HepG2 (cell line): ENCODE measurements around the gene BRS3. TPM values are rescaled to one million over a fixed set of nuclear protein-coding genes. Genes with fewer than 3 reads are reported as not detected.
A peak's percentile ranks its signal among the peaks of the same experiment; 100 is the strongest.

Source experiments
- ATAC-seq: fragments of 200-7000 bp; cut with Tn5 transposase; 3 replicates; pipeline ENCODE4 v1.9.1; 2020; ENCODE audit warnings: mild to moderate bottlenecking, moderate library complexity
- BruUV-seq: library from RNA; stranded (reverse); fragments of 400-500 nt; replicated peaks from 2 replicates; lab custom pipeline; 2021; lab: Mats Ljungman, UMichigan
- CTCF ChIA-PET: fragments of 300-600 bp; formaldehyde crosslinking; extraction: SDS; loops from one replicate; lab custom pipeline; 2021; ENCODE audit warnings: low total read pairs, inconsistent platforms, low intra/inter-chr PET ratio; lab: Yijun Ruan, JAX
- POLR2A ChIA-PET: fragments of 350-600 bp; sonication (Branson Sonifier 250); formaldehyde crosslinking; loops from one replicate; lab custom pipeline; 2020; ENCODE audit warnings: antibody characterized with exemption, inconsistent platforms; lab: Yijun Ruan, JAX
- DNase-seq: peaks from one replicate; pipeline ENCODE4 v3.0.0-alpha.2; 2015; ENCODE audit warnings: low spot score
- FAIRE-seq: peaks from 3 replicates; lab custom pipeline; 2011; peaks lifted over from hg19 to GRCh38; lab: Jason Lieb, UNC
- H2AFZ ChIP-seq: one replicate; pipeline ENCODE4 v1.6.1; 2011; ENCODE audit warnings: low read length, inconsistent platforms
- H3K27ac ChIP-seq: fragments of 300-600 bp; 3 replicates; pipeline ENCODE4 v1.8.0; 2011; ENCODE audit warnings: mixed run types, mild to moderate bottlenecking, mixed read lengths, low read length, inconsistent platforms; ENCODE audit not compliant: insufficient read depth; ENCODE audit errors: extremely low read length
- H3K27me3 ChIP-seq, 2 experiments: fragments of 200-600 bp in 1 of 2; 2 replicates in 1 of 2; 3 replicates in 1 of 2; pipeline versions ENCODE4 v1.6.0 to v1.8.0; 2011; ENCODE audit warnings: low read length in 2 of 2, mild to moderate bottlenecking in 2 of 2, moderate library complexity in 2 of 2, inconsistent platforms in 1 of 2; ENCODE audit not compliant: insufficient read depth in 2 of 2, control insufficient read depth in 1 of 2
- H3K36me3 ChIP-seq, 2 experiments: fragments of 200-600 bp in 1 of 2; replicated peaks in 1 of 2; 2 replicates in 1 of 2; 3 replicates in 1 of 2; pipeline versions ENCODE4 v1.5.1 to v1.8.0; 2011; ENCODE audit warnings: low read length in 2 of 2, inconsistent platforms in 1 of 2; ENCODE audit not compliant: insufficient read depth in 2 of 2, control insufficient read depth in 1 of 2
- H3K4me1 ChIP-seq: 2 replicates; pipeline ENCODE4 v1.5.1; 2012; ENCODE audit warnings: low read length, inconsistent platforms; ENCODE audit not compliant: insufficient read depth
- H3K4me2 ChIP-seq: 2 replicates; pipeline ENCODE4 v1.6.0; 2011; ENCODE audit warnings: low read depth, low read length, inconsistent platforms
- H3K4me3 ChIP-seq, 3 experiments: fragments of 200-600 bp in 1 of 3; sonication (generic), shearing (Covaris generic) in 1 of 3; replicated peaks in 1 of 3; 2 replicates each; pipeline ENCODE4 v1.5.1; 2011 to 2016; ENCODE audit warnings: low read length in 3 of 3, inconsistent platforms in 2 of 3, low read depth in 2 of 3, mild to moderate bottlenecking in 2 of 3, control low read depth in 1 of 3, mixed read lengths in 1 of 3; ENCODE audit not compliant: insufficient read depth in 1 of 3
- H3K79me2 ChIP-seq: one replicate; pipeline ENCODE4 v1.6.1; 2011; ENCODE audit warnings: low read length, inconsistent platforms; ENCODE audit not compliant: insufficient read depth
- H3K9ac ChIP-seq: 2 replicates; pipeline ENCODE4 v1.6.0; 2011; ENCODE audit warnings: mild to moderate bottlenecking, low read depth, low read length, inconsistent platforms; ENCODE audit not compliant: insufficient read depth
- H3K9me3 ChIP-seq: 2 replicates; pipeline ENCODE4 v1.5.1; 2012; ENCODE audit warnings: mild to moderate bottlenecking, low read length
- H4K20me1 ChIP-seq: 2 replicates; pipeline ENCODE4 v1.6.0; 2011; ENCODE audit warnings: inconsistent platforms, mild to moderate bottlenecking, low read length, moderate library complexity; ENCODE audit not compliant: insufficient read depth
- NR3C1 ChIP-seq: sonication (generic); formaldehyde crosslinking; IDR thresholded peaks from 2 replicates; pipeline ENCODE4 v1.4.0; 2020; ENCODE audit warnings: missing genetic modification reagents
- RBFOX2 ChIP-seq: fragments of 200-400 bp; formaldehyde crosslinking; IDR thresholded peaks from 2 replicates; pipeline ENCODE4 v1.6.1; 2017; ENCODE audit warnings: low read depth, mild to moderate bottlenecking, low read length
- ZBTB40 ChIP-seq, 2 experiments: fragments of 450-650 bp in 1 of 2; sonication (generic) in 1 of 2; formaldehyde crosslinking in 1 of 2; IDR thresholded peaks; 2 replicates each; pipeline versions ENCODE4 v1.6.1 to v1.8.0; 2016 to 2022; ENCODE audit warnings: antibody characterized with exemption in 1 of 2, mild to moderate bottlenecking in 1 of 2, missing genetic modification reagents in 1 of 2
- ZNF101 ChIP-seq: sonication (generic); formaldehyde crosslinking; IDR thresholded peaks from 2 replicates; pipeline ENCODE4 v1.4.0; 2020; ENCODE audit warnings: mild to moderate bottlenecking, low read depth, missing genetic modification reagents, borderline replicate concordance
- WGBS: methylation state at CpG from one replicate; pipeline ENCODE4 v1.1.6; 2017; ENCODE audit warnings: low lambda C conversion rate; 5-methylcytosine and 5-hydroxymethylcytosine counted together
- in situ Hi-C: cut with HindIII; loops from 2 replicates; pipeline ENCODE4 v1.10.0; 2017; ENCODE audit warnings: low pct_unique_long_range_greater_than_20kb; ENCODE audit not compliant: extremely low pct_ligation_motif_present
- intact Hi-C: fragments of 100-400 bp; cut with micrococcal nuclease; formaldehyde crosslinking; loops from one replicate; pipeline ENCODE4 v1.10.0; 2022; ENCODE audit not compliant: unreplicated experiment
- polyA plus RNA-seq, 8 experiments: library from polyadenylated mRNA; depleted of rRNA in 3 of 8; stranded (reverse) in 7 of 8; unstranded in 1 of 8; fragments of >200 nt; fragmentation: Illumina TruSeq in 4 of 8; extraction: Trizol in 4 of 8; gene quantifications; 2 replicates each; pipeline versions ENCODE4 v1.2.1 to v1.2.3, GENCODE V29; 2011 to 2016; ENCODE audit warnings: low read depth in 4 of 8, missing spikeins in 1 of 8, mixed read lengths in 1 of 8; ENCODE audit not compliant: insufficient read depth in 1 of 8
- total RNA-seq, 5 experiments: library from RNA; depleted of rRNA; stranded (reverse); fragments of >200 nt; fragmentation: Illumina TruSeq; extraction: Trizol; gene quantifications; 2 replicates each; pipeline ENCODE4 v1.2.3, GENCODE V29; 2016; ENCODE audit warnings: low read depth in 1 of 5

BRS3 gene
- total and polyA plus RNA-seq, 2 of the 13 experiments (the other 11 are each of a cell fraction or from before 2014, with no cell fraction given): not detected

GRCh38 chrX:136453771-136454170, 34.0 kb upstream of the BRS3 start (continued):
- no peak for TF ChIP-seq ZBTB40 (IDR thresholded peaks at IDR 0.05)
- peak; percentile 53; the same call in 1 of the 2 replicates for TF ChIP-seq ZBTB40 (CRISPR knock-in tag; IDR thresholded peaks at IDR 0.05)
- TF ChIP-seq ZNF101 (CRISPR knock-in tag): no peak
- no peak for TF ChIP-seq RBFOX2

GRCh38 chrX:136456133-136456532, 31.6 kb upstream of the BRS3 start:
- CTCF ChIA-PET: no interaction called here

More at GRCh38 chrX:136456133-136456532, 31.6 kb upstream of the BRS3 start:
- Histone ChIP-seq H2AFZ (no peak overlapping the region), H3K27me3 (no peaks in the 10 kb centered on the region), H4K20me1 (no peaks in the 10 kb centered on the region), H3K9ac (no peak overlapping the region), H3K9me3 (no peaks in the 10 kb centered on the region), H3K4me3 (no peak overlapping the region), H3K4me1 (no peaks in the 10 kb centered on the region), H3K36me3 (no peaks in the 10 kb centered on the region), H3K79me2 (no peaks in the 10 kb centered on the region), H3K27ac (no peak overlapping the region), H3K4me2 (no peak overlapping the region)
- DNase-seq: no peak
- WGBS: 0% methylated on average over 6 of the region's 6 CpGs
- POLR2A ChIA-PET: no interaction called here
- no peak for FAIRE-seq
- intact Hi-C loops: no loop called here
- TF ChIP-seq NR3C1 (CRISPR knock-in tag): no peak
- TF ChIP-seq, all 625 proteins: peak for 0
- no TSS peak for BruUV-seq
- in situ Hi-C loops: no loop called here
- no peak for ATAC-seq
